OCI-LY1 (cell line): ENCODE results near the gene ZNF692.

Experiments
- H2AFZ ChIP-seq: fragments of 200-600 bp; sonication (generic), shearing (Covaris generic); 2 replicates; pipeline ENCODE4 v1.6.0; 2014; ENCODE audit warnings: antibody characterized with exemption, mild to moderate bottlenecking, low read length
- H3F3A ChIP-seq: fragments of 200-600 bp; sonication (generic), shearing (Covaris generic); 2 replicates; pipeline ENCODE4 v1.6.0; 2014; ENCODE audit warnings: mild to moderate bottlenecking, antibody characterized with exemption, low read length, moderate library complexity; ENCODE audit not compliant: insufficient read depth
- H3K27ac ChIP-seq: fragments of 200-600 bp; sonication (generic); 2 replicates; pipeline ENCODE4 v1.5.1; 2014; ENCODE audit warnings: low read length, mixed run types, mild to moderate bottlenecking, low read depth; ENCODE audit not compliant: poor library complexity, severe bottlenecking
- H3K27me3 ChIP-seq: fragments of 200-600 bp; sonication (generic); 2 replicates; pipeline ENCODE4 v1.6.0; 2014; ENCODE audit warnings: antibody characterized with exemption, mild to moderate bottlenecking, low read length, moderate library complexity; ENCODE audit not compliant: insufficient read depth
- H3K36me3 ChIP-seq: fragments of 200-600 bp; sonication (generic); 2 replicates; pipeline ENCODE4 v1.6.1; 2014; ENCODE audit warnings: mild to moderate bottlenecking, antibody characterized with exemption, low read length, moderate library complexity, mixed read lengths; ENCODE audit not compliant: insufficient read depth
- H3K4me1 ChIP-seq: fragments of 200-600 bp; sonication (generic); 2 replicates; pipeline ENCODE4 v1.5.1; 2014; ENCODE audit warnings: mild to moderate bottlenecking, low read length, moderate library complexity; ENCODE audit not compliant: insufficient read depth, severe bottlenecking
- H3K4me2 ChIP-seq: fragments of 200-600 bp; sonication (generic), shearing (Covaris generic); 2 replicates; pipeline ENCODE4 v1.6.1; 2014; ENCODE audit warnings: low read length
- H3K4me3 ChIP-seq: fragments of 200-600 bp; sonication (generic); 2 replicates; pipeline ENCODE4 v1.5.1; 2014; ENCODE audit warnings: low read length, low read depth, mild to moderate bottlenecking, mixed read lengths; ENCODE audit not compliant: poor library complexity, severe bottlenecking
- H3K79me2 ChIP-seq: fragments of 200-600 bp; shearing (Covaris generic); 2 replicates; pipeline ENCODE4 v1.6.1; 2016; ENCODE audit warnings: mixed run types, low read length, mixed read lengths; ENCODE audit not compliant: insufficient read depth
- H3K9ac ChIP-seq: fragments of 200-600 bp; sonication (generic), shearing (Covaris generic); 2 replicates; pipeline ENCODE4 v1.6.1; 2014; ENCODE audit warnings: mild to moderate bottlenecking, low read length, mixed read lengths
- H3K9me2 ChIP-seq: fragments of 200-600 bp; sonication (generic), shearing (Covaris generic); 2 replicates; pipeline ENCODE4 v1.6.1; 2014; ENCODE audit warnings: low read depth, mild to moderate bottlenecking, low read length, mixed read lengths
- H3K9me3 ChIP-seq: fragments of 200-600 bp; shearing (Covaris generic); 2 replicates; pipeline ENCODE4 v1.6.1; 2014; ENCODE audit warnings: low read length, mixed read lengths
- H4K20me1 ChIP-seq: fragments of 200-600 bp; sonication (generic), shearing (Covaris generic); 2 replicates; pipeline ENCODE4 v1.6.0; 2016; ENCODE audit warnings: mild to moderate bottlenecking, low read length; ENCODE audit not compliant: insufficient read depth
- CTCF ChIP-seq: fragments of 200-600 bp; sonication (generic), shearing (Covaris generic); IDR thresholded peaks from 2 replicates; pipeline ENCODE4 v1.5.1; 2017; ENCODE audit warnings: mild to moderate bottlenecking, antibody characterized with exemption, low read length, moderate library complexity, mixed read lengths
- EZH2 ChIP-seq: fragments of 200-600 bp; sonication (generic), shearing (Covaris generic); IDR thresholded peaks from 2 replicates; pipeline ENCODE4 v1.8.0; 2017; ENCODE audit warnings: borderline replicate concordance, mixed run types, mild to moderate bottlenecking, antibody characterized with exemption, low read length, moderate library complexity, mixed read lengths

ZNF692 gene

GRCh38 chr1:248861616-248862015, 2.7 kb upstream of the ZNF692 start:
- Histone ChIP-seq H3K9me2 (no peaks in the 10 kb centered on the region), H3K27me3 (no peaks in the 10 kb centered on the region), H3K4me2 (no peak overlapping the region), H2AFZ (no peak overlapping the region), H3K9me3 (no peaks in the 10 kb centered on the region), H3K27ac (no peak overlapping the region), H4K20me1 (no peaks in the 10 kb centered on the region), H3K4me1 (peaks cover 42% of the 10 kb centered on the region), H3K9ac (no peak overlapping the region), H3K79me2 (no peaks in the 10 kb centered on the region), H3F3A (no peaks in the 10 kb centered on the region), H3K36me3 (no peaks in the 10 kb centered on the region; the same call in 1 of the 2 replicates), H3K4me3 (no peak overlapping the region)
- TF ChIP-seq EZH2: no peak
- TF ChIP-seq CTCF: no peak

GRCh38 chr1:248860007-248860406, 1.1 kb upstream of the ZNF692 start:
- TF ChIP-seq CTCF (no peak), EZH2 (no peak)
- Histone ChIP-seq H3K9me2 (no peaks in the 10 kb centered on the region), H3K4me3 (peak overlapping the region; percentile 73), H3K4me2 (peak overlapping the region; percentile 95), H3K79me2 (no peaks in the 10 kb centered on the region), H3K27ac (peak overlapping the region; percentile 74), H4K20me1 (no peaks in the 10 kb centered on the region), H3K27me3 (no peaks in the 10 kb centered on the region), H3F3A (no peaks in the 10 kb centered on the region), H3K9ac (peak overlapping the region; percentile 87; the same call in 1 of the 2 replicates), H3K9me3 (no peaks in the 10 kb centered on the region), H3K36me3 (peaks cover 3% of the 10 kb centered on the region), H2AFZ (no peak overlapping the region), H3K4me1 (peaks cover 42% of the 10 kb centered on the region)

GRCh38 chr1:248858096-248858890, 592 bp downstream of the ZNF692 start:
- H3K4me1 ChIP-seq: peaks cover 35% of the 10 kb centered on the region

More at GRCh38 chr1:248858096-248858890, 592 bp downstream of the ZNF692 start:
- Histone ChIP-seq H3K27me3 (no peaks in the 10 kb centered on the region), H2AFZ (no peak overlapping the region), H3K9ac (peak overlapping the region; percentile 89), H3F3A (no peaks in the 10 kb centered on the region), H3K4me3 (peak overlapping the region; percentile 73), H3K9me2 (no peaks in the 10 kb centered on the region), H3K36me3 (peaks cover 16% of the 10 kb centered on the region), H3K9me3 (no peaks in the 10 kb centered on the region), H4K20me1 (no peaks in the 10 kb centered on the region), H3K4me2 (peak overlapping the region; percentile 95), H3K27ac (peak overlapping the region; percentile 70), H3K79me2 (no peaks in the 10 kb centered on the region)
- peak; percentile 83 for TF ChIP-seq CTCF
- no peak for TF ChIP-seq EZH2
